ENCODE data around the gene FOXO3.

The FOXO3 gene

GRCh38 chr6:108594151-108594550, 33.4 kb downstream of the FOXO3 start:
- no peak for DNase-seq (ENCODE audit: low read depth in 3 of 3, low spot score in 1 of 3)

GRCh38 chr6:108594640-108595039, 33.9 kb downstream of the FOXO3 start:
- no peak for DNase-seq (ENCODE audit: low read depth in 3 of 3, low spot score in 1 of 3)

GRCh38 chr6:108596956-108597355, 36.2 kb downstream of the FOXO3 start:
- no peak for DNase-seq (ENCODE audit: low read depth in 3 of 3, low spot score in 1 of 3)

GRCh38 chr6:108597572-108598304, 37.0 kb downstream of the FOXO3 start:
- DNase-seq (ENCODE audit: low read depth in 3 of 3, low spot score in 1 of 3): no peak

- DNase-seq (ENCODE audit: low read depth in 3 of 3, low spot score in 1 of 3): no peak
Measured at GRCh38 chr6:108598305-108598863, 37.7 kb downstream of the FOXO3 start.

- DNase-seq (ENCODE audit: low read depth in 3 of 3, low spot score in 1 of 3): no peak
Measured at GRCh38 chr6:108604156-108604555, 43.4 kb downstream of the FOXO3 start.

- DNase-seq (ENCODE audit: low read depth in 3 of 3, low spot score in 1 of 3): no peak
Measured at GRCh38 chr6:108606250-108606690, 45.6 kb downstream of the FOXO3 start.

GRCh38 chr6:108608453-108609275, 47.9 kb downstream of the FOXO3 start:
- no peak for DNase-seq (ENCODE audit: low read depth in 3 of 3, low spot score in 1 of 3)

- no peak for DNase-seq (ENCODE audit: low read depth in 3 of 3, low spot score in 1 of 3)
Measured at GRCh38 chr6:108609276-108609769, 48.6 kb downstream of the FOXO3 start.

- no peak for DNase-seq (ENCODE audit: low read depth in 3 of 3, low spot score in 1 of 3)
Measured at GRCh38 chr6:108610270-108610839, 49.6 kb downstream of the FOXO3 start.

- DNase-seq (ENCODE audit: low read depth in 3 of 3, low spot score in 1 of 3): no peak
Measured at GRCh38 chr6:108610957-108611586, 50.4 kb downstream of the FOXO3 start.

- DNase-seq (ENCODE audit: low read depth in 3 of 3, low spot score in 1 of 3): no peak
Measured at GRCh38 chr6:108612852-108613251, 52.1 kb downstream of the FOXO3 start.

GRCh38 chr6:108616544-108616943, 55.8 kb downstream of the FOXO3 start:
- no peak for DNase-seq (ENCODE audit: low read depth in 3 of 3, low spot score in 1 of 3)

GRCh38 chr6:108616973-108617372, 56.3 kb downstream of the FOXO3 start:
- no peak for DNase-seq (ENCODE audit: low read depth in 3 of 3, low spot score in 1 of 3)

GRCh38 chr6:108618623-108619152, 58.0 kb downstream of the FOXO3 start:
- DNase-seq (ENCODE audit: low read depth in 3 of 3, low spot score in 1 of 3): no peak

- DNase-seq (ENCODE audit: low read depth in 3 of 3, low spot score in 1 of 3): no peak
Measured at GRCh38 chr6:108619431-108620197, 58.9 kb downstream of the FOXO3 start.

GRCh38 chr6:108621117-108621516, 60.4 kb downstream of the FOXO3 start:
- no peak for DNase-seq (ENCODE audit: low read depth in 3 of 3, low spot score in 1 of 3)

- DNase-seq (ENCODE audit: low read depth in 3 of 3, low spot score in 1 of 3): no peak
Measured at GRCh38 chr6:108622641-108623298, 62.1 kb downstream of the FOXO3 start.

- no peak for DNase-seq (ENCODE audit: low read depth in 3 of 3, low spot score in 1 of 3)
Measured at GRCh38 chr6:108623995-108624394, 63.3 kb downstream of the FOXO3 start.

GRCh38 chr6:108625581-108625980, 64.9 kb downstream of the FOXO3 start:
- DNase-seq (ENCODE audit: low read depth in 3 of 3, low spot score in 1 of 3): no peak

Data from stimulated activated CD4-positive, alpha-beta T cell treated with anti-CD3 and anti-CD28 coated beads, TNF-alpha, amount 100 ng/mL, for 1 hour (primary cell).